BLaER1 treated with 17β-estradiol and CSF1 and Interleukin-3, amounts not matched to agents 10 nM and 100 nM (cell line): ENCODE measurements around the gene PAFAH1B1.
"Not testable (repeated sequence)": the region's sequence is repeated elsewhere in the genome, so short reads cannot be mapped to it uniquely, and the experiment has no call there.

Experiments used
- H3K27ac ChIP-seq, 11 experiments: shearing (Covaris generic); formaldehyde crosslinking; 2 replicates each; pipeline ENCODE4 v1.8.1; 2022
- H3K27me3 ChIP-seq, 11 experiments: shearing (Covaris generic); formaldehyde crosslinking; 2 replicates each; pipeline ENCODE4 v1.8.1; 2022
- H3K36me3 ChIP-seq, 11 experiments: shearing (Covaris generic); formaldehyde crosslinking; 2 replicates each; pipeline ENCODE4 v1.8.1; 2022
- H3K4me1 ChIP-seq, 10 experiments: shearing (Covaris generic); formaldehyde crosslinking; 2 replicates each; pipeline ENCODE4 v1.8.1; 2022
- H3K4me2 ChIP-seq, 11 experiments: shearing (Covaris generic); formaldehyde crosslinking; 2 replicates each; pipeline ENCODE4 v1.8.1; 2022
- H3K4me3 ChIP-seq, 10 experiments: shearing (Covaris generic); formaldehyde crosslinking; 2 replicates each; pipeline ENCODE4 v1.8.1; 2022
- H3K9ac ChIP-seq, 11 experiments: shearing (Covaris generic); formaldehyde crosslinking; 2 replicates each; pipeline ENCODE4 v1.8.1; 2022
- H3K9me3 ChIP-seq, 11 experiments: shearing (Covaris generic); formaldehyde crosslinking; replicated peaks in 1 of 11; 2 replicates each; pipeline ENCODE4 v1.8.1; 2022
- H4K20me1 ChIP-seq, 11 experiments: shearing (Covaris generic); formaldehyde crosslinking; 2 replicates each; pipeline ENCODE4 v1.8.1; 2022
- Cebpa-rat ChIP-seq, 11 experiments: shearing (Covaris generic); IDR thresholded peaks; 2 replicates each; pipeline ENCODE4 v1.8.1; 2022

PAFAH1B1 gene

GRCh38 chr17:2637422-2637821 lies 44.0 kb downstream of the PAFAH1B1 start:
- Histone ChIP-seq H3K36me3 (peaks cover 80 to 98% (median 94%) of the 10 kb centered on the region in 11 experiments), H3K27me3 (no peaks in the 10 kb centered on the region), H4K20me1 (peaks cover 90 to 100% (median 100%) of the 10 kb centered on the region in 11 experiments), H3K4me3 (no peak overlapping the region), H3K9ac (no peak overlapping the region), H3K27ac (no peak overlapping the region), H3K4me2 (no peak overlapping the region), H3K4me1 (no peaks in the 10 kb centered on the region), H3K9me3 (no peaks in the 10 kb centered on the region)
- TF ChIP-seq Cebpa-rat (IDR thresholded peaks at IDR 0.05) = no peak

GRCh38 chr17:2644971-2645370 lies 51.5 kb downstream of the PAFAH1B1 start:
- no peaks in the 10 kb centered on the region for H3K27me3 ChIP-seq
- H3K4me2 ChIP-seq = no peak overlapping the region
- H3K9ac ChIP-seq = no peak overlapping the region
- peaks cover 0 to 6% (median 0%) of the 10 kb centered on the region in 11 experiments; a peak in 1 of 22 replicates for H3K9me3 ChIP-seq
- H3K4me3 ChIP-seq = no peak overlapping the region
- TF ChIP-seq Cebpa-rat (IDR thresholded peaks at IDR 0.05) = no peak
- peaks cover 27 to 93% (median 75%) of the 10 kb centered on the region in 11 experiments for H4K20me1 ChIP-seq
- peaks cover 0 to 17% (median 0%) of the 10 kb centered on the region in 10 experiments; a peak in 4 of 20 replicates for H3K4me1 ChIP-seq
- peaks cover 81 to 100% (median 94%) of the 10 kb centered on the region in 11 experiments for H3K36me3 ChIP-seq
- no peak overlapping the region for H3K27ac ChIP-seq

- H3K4me1 ChIP-seq = peaks cover 0 to 17% (median 0%) of the 10 kb centered on the region in 10 experiments; a peak in 4 of 20 replicates
- TF ChIP-seq Cebpa-rat (IDR thresholded peaks at IDR 0.05) = no peak
- H3K9ac ChIP-seq = no peak overlapping the region
- peak overlapping the region in 1 of 11 experiments; percentile 14; a peak in 1 of 22 replicates for H3K4me2 ChIP-seq
- H4K20me1 ChIP-seq = peaks cover 18 to 93% (median 73%) of the 10 kb centered on the region in 11 experiments; a peak in 20 of 22 replicates
- 0 out of 22 replicates have a peak overlapping the region, but pooled peaks of 1 of the 11 experiments have one; percentile 29 for H3K27ac ChIP-seq
- H3K36me3 ChIP-seq = peaks cover 76 to 100% (median 94%) of the 10 kb centered on the region in 11 experiments
- no peak overlapping the region for H3K4me3 ChIP-seq
- no peaks in the 10 kb centered on the region for H3K27me3 ChIP-seq
- peaks cover 0 to 14% (median 0%) of the 10 kb centered on the region in 11 experiments; a peak in 8 of 22 replicates for H3K9me3 ChIP-seq
Observed at GRCh38 chr17:2647957-2648356, 54.5 kb downstream of the PAFAH1B1 start.

- H4K20me1 ChIP-seq = peaks cover 30 to 93% (median 73%) of the 10 kb centered on the region in 11 experiments; a peak in 20 of 22 replicates
Observed at GRCh38 chr17:2649191-2649590, 55.7 kb downstream of the PAFAH1B1 start.

GRCh38 chr17:2652911-2653310 lies 59.5 kb downstream of the PAFAH1B1 start:
- not testable (repeated sequence) for H3K27ac ChIP-seq, H3K27me3 ChIP-seq, H3K9ac ChIP-seq, H3K4me3 ChIP-seq, H3K4me2 ChIP-seq
- Histone ChIP-seq H3K36me3 (peaks cover 41 to 98% (median 89%) of the 10 kb centered on the region in 11 experiments), H3K4me1 (peaks cover 0 to 11% (median 0%) of the 10 kb centered on the region in 10 experiments; a peak in 3 of 20 replicates), H3K9me3 (peaks cover 0 to 14% (median 0%) of the 10 kb centered on the region in 11 experiments; a peak in 8 of 22 replicates), H4K20me1 (peaks cover 57 to 100% (median 88%) of the 10 kb centered on the region in 11 experiments; a peak in 21 of 22 replicates)

More at GRCh38 chr17:2649191-2649590, 55.7 kb downstream of the PAFAH1B1 start:
- no peak for TF ChIP-seq Cebpa-rat (IDR thresholded peaks at IDR 0.05)
- Histone ChIP-seq H3K4me1 (peaks cover 0 to 17% (median 0%) of the 10 kb centered on the region in 10 experiments; a peak in 4 of 20 replicates), H3K36me3 (peaks cover 64 to 100% (median 92%) of the 10 kb centered on the region in 11 experiments), H3K27ac (no peak overlapping the region), H3K9ac (no peak overlapping the region), H3K27me3 (no peaks in the 10 kb centered on the region), H3K4me3 (no peak overlapping the region), H3K9me3 (peaks cover 0 to 14% (median 0%) of the 10 kb centered on the region in 11 experiments; a peak in 8 of 22 replicates), H3K4me2 (no peak overlapping the region)

- Histone ChIP-seq H3K4me2 (no peak overlapping the region), H3K9ac (no peak overlapping the region), H3K9me3 (peaks cover 0 to 20% (median 7%) of the 10 kb centered on the region in 11 experiments; a peak in 13 of 22 replicates), H3K27me3 (no peaks in the 10 kb centered on the region), H3K36me3 (peaks cover 23 to 94% (median 85%) of the 10 kb centered on the region in 11 experiments), H4K20me1 (peaks cover 75 to 100% (median 97%) of the 10 kb centered on the region in 11 experiments; a peak in 21 of 22 replicates), H3K27ac (peak overlapping the region in 1 of 11 experiments; percentile 13; a peak in 1 of 22 replicates), H3K4me3 (no peak overlapping the region), H3K4me1 (peaks cover 0 to 23% (median 8%) of the 10 kb centered on the region in 10 experiments; a peak in 12 of 20 replicates)
- no peak for TF ChIP-seq Cebpa-rat (IDR thresholded peaks at IDR 0.05)
Observed at GRCh38 chr17:2655546-2655945, 62.1 kb downstream of the PAFAH1B1 start.

GRCh38 chr17:2656283-2656682 lies 62.8 kb downstream of the PAFAH1B1 start:
- no peak overlapping the region for H3K4me2 ChIP-seq
- peak overlapping the region in 1 of 11 experiments; percentile 13; a peak in 1 of 22 replicates for H3K27ac ChIP-seq
- H3K36me3 ChIP-seq = peaks cover 21 to 92% (median 80%) of the 10 kb centered on the region in 11 experiments
- H3K27me3 ChIP-seq = no peaks in the 10 kb centered on the region
- H4K20me1 ChIP-seq = peaks cover 78 to 100% (median 97%) of the 10 kb centered on the region in 11 experiments; a peak in 21 of 22 replicates
- no peak overlapping the region for H3K9ac ChIP-seq
- peaks cover 0 to 23% (median 8%) of the 10 kb centered on the region in 10 experiments; a peak in 12 of 20 replicates for H3K4me1 ChIP-seq
- H3K9me3 ChIP-seq = peaks cover 0 to 20% (median 7%) of the 10 kb centered on the region in 11 experiments; a peak in 13 of 22 replicates
- TF ChIP-seq Cebpa-rat (IDR thresholded peaks at IDR 0.05) = no peak
- H3K4me3 ChIP-seq = no peak overlapping the region

- H3K27ac ChIP-seq = peak overlapping the region in 5 of 11 experiments; percentile 35 to 47 (median 40); a peak in 9 of 22 replicates
- H3K4me2 ChIP-seq = peak overlapping the region in 5 of 11 experiments; percentile 30 to 70 (median 44); a peak in 11 of 22 replicates
- peaks cover 10 to 91% (median 75%) of the 10 kb centered on the region in 11 experiments for H3K36me3 ChIP-seq
Observed at GRCh38 chr17:2659337-2659736, 65.9 kb downstream of the PAFAH1B1 start.

GRCh38 chr17:2660410-2660809 lies 67.0 kb downstream of the PAFAH1B1 start:
- H4K20me1 ChIP-seq = peaks cover 81 to 100% (median 100%) of the 10 kb centered on the region in 11 experiments

More at GRCh38 chr17:2659337-2659736, 65.9 kb downstream of the PAFAH1B1 start:
- Histone ChIP-seq H3K9ac (0 out of 22 replicates have a peak overlapping the region, but pooled peaks of 1 of the 11 experiments have one; percentile 19), H4K20me1 (peaks cover 89 to 100% (median 100%) of the 10 kb centered on the region in 11 experiments), H3K9me3 (peaks cover 0 to 15% (median 7%) of the 10 kb centered on the region in 11 experiments; a peak in 8 of 22 replicates), H3K4me1 (peaks cover 0 to 26% (median 8%) of the 10 kb centered on the region in 10 experiments; a peak in 12 of 20 replicates)
- H3K4me3 ChIP-seq, H3K27me3 ChIP-seq: not testable (repeated sequence)

More at GRCh38 chr17:2660410-2660809, 67.0 kb downstream of the PAFAH1B1 start:
- H3K27me3 ChIP-seq, H3K4me2 ChIP-seq, H3K4me3 ChIP-seq, H3K27ac ChIP-seq, H3K9ac ChIP-seq: not testable (repeated sequence)
- Histone ChIP-seq H3K36me3 (peaks cover 10 to 91% (median 75%) of the 10 kb centered on the region in 11 experiments), H3K4me1 (peaks cover 0 to 26% (median 8%) of the 10 kb centered on the region in 10 experiments; a peak in 12 of 20 replicates), H3K9me3 (peaks cover 0 to 15% (median 7%) of the 10 kb centered on the region in 11 experiments; a peak in 8 of 22 replicates)
